ENCODE measurements around the gene GRP. TPM values are rescaled to one million over a fixed set of nuclear protein-coding genes. Genes with fewer than 3 reads are reported as not detected.

GRP gene
- total RNA-seq, 1 donor from 2014 or later, result not detected

DNA sequence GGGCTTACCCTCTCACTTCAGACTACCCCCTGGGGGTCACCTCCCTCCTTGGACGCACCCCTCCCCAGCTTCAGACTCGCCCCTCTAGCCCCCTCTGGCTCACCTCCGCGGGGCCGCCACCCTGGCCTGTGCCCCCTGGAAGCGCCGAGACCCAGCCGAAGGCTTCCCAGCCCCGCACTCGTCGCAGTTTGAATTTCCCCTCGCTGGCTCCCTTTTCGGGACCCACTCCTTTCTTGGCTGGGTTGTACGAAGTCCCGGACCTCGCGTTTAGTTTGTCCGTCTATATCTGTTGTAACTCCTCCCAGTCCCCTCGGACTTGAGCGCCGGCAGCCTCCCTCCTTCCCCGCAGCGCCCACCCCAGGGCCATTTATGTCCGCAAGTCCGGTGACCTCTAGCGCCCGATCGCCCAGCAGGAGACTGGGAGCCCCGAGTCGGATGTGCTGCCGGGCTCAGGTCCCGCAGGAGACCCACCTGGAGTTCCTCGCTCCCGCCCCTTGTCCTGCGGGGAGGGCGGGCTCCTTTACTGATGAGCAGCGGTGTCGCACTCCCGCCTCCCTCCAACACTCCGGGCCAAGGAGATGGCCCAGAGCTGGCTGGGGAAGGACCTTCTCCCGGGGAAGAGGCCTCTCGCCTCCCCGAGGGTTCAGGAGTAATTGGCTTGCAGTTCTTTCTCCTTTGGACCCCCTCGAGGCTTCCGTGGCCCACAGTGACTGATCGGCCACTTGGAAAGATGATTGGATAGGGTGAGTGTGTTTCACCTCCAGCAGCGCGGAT is 54.0 kb downstream of the GRP start:
- Mint-ChIP-seq H3K36me3 (ENCODE audit: low read depth) (no peaks in the 10 kb centered on the region), H3K9me3 (ENCODE audit: low read depth) (no peaks in the 10 kb centered on the region), H3K4me3 (ENCODE audit: unreplicated experiment) (no peak overlapping the region), H3K4me1 (ENCODE audit: low read depth) (peaks cover 12% of the 10 kb centered on the region), H3K27me3 (ENCODE audit: low read depth) (peaks cover 82% of the 10 kb centered on the region), H3K27ac (ENCODE audit: unreplicated experiment) (no peak overlapping the region)
- TF ChIP-seq CTCF (IDR thresholded peaks at IDR 0.05), result peak; percentile 16
- DNase-seq (ENCODE audit: low spot score), result no peak

GRCh38 chr18:59274533-59274928 is 54.6 kb downstream of the GRP start:
- H3K4me3 Mint-ChIP-seq (ENCODE audit: unreplicated experiment), result no peak overlapping the region

GRCh38 chr18:59275406-59275949 is 55.5 kb downstream of the GRP start:
- no peak overlapping the region for H3K4me3 Mint-ChIP-seq (ENCODE audit: unreplicated experiment)
- no peak overlapping the region for H3K27ac Mint-ChIP-seq (ENCODE audit: unreplicated experiment)
- no peak for DNase-seq (ENCODE audit: low spot score)
- peaks cover 80% of the 10 kb centered on the region for H3K27me3 Mint-ChIP-seq (ENCODE audit: low read depth)
- no peaks in the 10 kb centered on the region for H3K36me3 Mint-ChIP-seq (ENCODE audit: low read depth)
- no peaks in the 10 kb centered on the region for H3K9me3 Mint-ChIP-seq (ENCODE audit: low read depth)
- no peak for TF ChIP-seq CTCF (IDR thresholded peaks at IDR 0.05)
- H3K4me1 Mint-ChIP-seq (ENCODE audit: low read depth), result peaks cover 6% of the 10 kb centered on the region

More at GRCh38 chr18:59274533-59274928, 54.6 kb downstream of the GRP start:
- DNase-seq (ENCODE audit: low spot score), result no peak
- H3K27me3 Mint-ChIP-seq (ENCODE audit: low read depth), result peaks cover 82% of the 10 kb centered on the region
- H3K27ac Mint-ChIP-seq (ENCODE audit: unreplicated experiment), result no peak overlapping the region
- H3K4me1 Mint-ChIP-seq (ENCODE audit: low read depth), result peaks cover 9% of the 10 kb centered on the region
- no peaks in the 10 kb centered on the region for H3K36me3 Mint-ChIP-seq (ENCODE audit: low read depth)
- H3K9me3 Mint-ChIP-seq (ENCODE audit: low read depth), result no peaks in the 10 kb centered on the region
- no peak for TF ChIP-seq CTCF (IDR thresholded peaks at IDR 0.05)

GRCh38 chr18:59276047-59276446 is 56.1 kb downstream of the GRP start:
- no peak overlapping the region for H3K27ac Mint-ChIP-seq (ENCODE audit: unreplicated experiment)
- no peaks in the 10 kb centered on the region for H3K36me3 Mint-ChIP-seq (ENCODE audit: low read depth)
- peaks cover 6% of the 10 kb centered on the region for H3K4me1 Mint-ChIP-seq (ENCODE audit: low read depth)
- TF ChIP-seq CTCF (IDR thresholded peaks at IDR 0.05), result no peak
- H3K4me3 Mint-ChIP-seq (ENCODE audit: unreplicated experiment), result no peak overlapping the region
- no peak for DNase-seq (ENCODE audit: low spot score)
- H3K27me3 Mint-ChIP-seq (ENCODE audit: low read depth), result peaks cover 80% of the 10 kb centered on the region
- H3K9me3 Mint-ChIP-seq (ENCODE audit: low read depth), result no peaks in the 10 kb centered on the region

DNA sequence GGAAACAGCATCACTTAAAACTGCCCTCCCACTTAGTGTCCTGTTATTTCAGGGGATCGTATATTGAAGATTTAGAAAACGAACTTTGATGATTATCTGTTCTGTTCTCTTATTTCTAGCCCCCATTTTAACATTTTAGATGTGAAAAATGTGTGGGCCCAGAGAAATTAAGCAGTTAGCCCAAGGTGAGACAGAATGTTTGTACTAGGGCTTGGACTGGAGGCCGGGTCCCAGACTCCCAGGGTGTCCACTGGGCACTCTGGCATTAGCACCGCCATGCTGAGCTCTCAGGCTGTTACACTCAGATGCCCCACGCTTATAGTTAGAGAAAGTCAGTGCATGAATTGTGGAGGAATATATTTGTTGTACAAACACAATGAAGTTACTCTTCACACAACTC is 58.8 kb downstream of the GRP start:
- Mint-ChIP-seq H3K36me3 (ENCODE audit: low read depth) (no peaks in the 10 kb centered on the region), H3K9me3 (ENCODE audit: low read depth) (no peaks in the 10 kb centered on the region), H3K4me3 (ENCODE audit: unreplicated experiment) (no peak overlapping the region), H3K27me3 (ENCODE audit: low read depth) (peaks cover 88% of the 10 kb centered on the region), H3K4me1 (ENCODE audit: low read depth) (peaks cover 2% of the 10 kb centered on the region), H3K27ac (ENCODE audit: unreplicated experiment) (no peak overlapping the region)
- no peak for DNase-seq (ENCODE audit: low spot score)
- no peak for TF ChIP-seq CTCF (IDR thresholded peaks at IDR 0.05)

All from chondrocyte (in vitro differentiated cells).